GM19023 (cell line): ENCODE measurements around the gene LTA4H.

Experiments used
- ATAC-seq: cut with Tn5 transposase; IDR thresholded peaks from one replicate; pipeline ENCODE4 v1.9.1; 2021; ENCODE audit warnings: mild to moderate bottlenecking, moderate library complexity; ENCODE audit not compliant: unreplicated experiment

LTA4H gene

DNA sequence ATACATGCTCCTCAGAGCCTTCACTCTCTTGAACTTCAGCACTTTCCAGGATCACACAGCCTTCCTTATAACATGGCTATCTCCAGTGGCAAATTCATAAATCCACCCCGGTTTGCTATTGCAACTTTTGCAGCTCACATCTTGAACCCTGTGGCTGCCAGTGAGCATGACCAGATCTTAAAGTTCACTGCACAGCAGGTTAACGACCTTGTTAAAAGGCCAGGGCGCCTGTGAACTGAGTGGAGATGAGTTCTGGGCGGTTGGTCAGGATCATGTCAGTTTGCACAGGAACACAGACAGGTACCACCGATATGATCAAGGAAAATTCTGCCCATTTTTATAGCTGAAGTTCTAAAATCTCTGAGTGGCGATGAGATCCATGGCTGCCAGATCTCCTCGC is 24.7 kb upstream of the LTA4H start:
- no peak for ATAC-seq

DNA sequence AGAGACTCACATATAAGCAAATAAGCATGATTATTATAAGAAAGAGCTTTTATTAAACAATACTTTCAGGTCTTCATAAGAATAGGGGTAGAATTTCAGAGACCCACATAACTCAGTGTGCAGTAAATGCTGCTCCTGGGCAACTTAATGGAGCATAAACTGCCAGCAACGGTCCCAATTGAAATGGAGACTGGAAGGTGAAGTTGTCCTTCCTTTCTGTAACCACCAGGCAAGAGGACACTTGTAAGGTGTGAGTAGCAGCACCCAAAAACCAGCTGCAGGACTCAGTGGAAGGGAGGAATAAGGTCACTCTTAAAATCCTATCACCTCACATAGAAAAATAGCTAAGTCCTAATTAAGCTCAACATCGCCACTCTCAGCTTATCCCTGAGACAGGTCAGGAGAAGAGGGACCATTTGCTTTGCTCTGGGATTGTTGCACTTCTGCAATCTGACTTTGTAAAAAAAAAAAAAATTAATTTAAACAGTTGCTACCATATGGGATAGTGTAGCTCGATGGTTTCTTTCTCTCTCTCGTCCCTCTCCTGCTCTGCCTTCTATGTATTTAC is 22.7 kb upstream of the LTA4H start:
- no peak for ATAC-seq

DNA sequence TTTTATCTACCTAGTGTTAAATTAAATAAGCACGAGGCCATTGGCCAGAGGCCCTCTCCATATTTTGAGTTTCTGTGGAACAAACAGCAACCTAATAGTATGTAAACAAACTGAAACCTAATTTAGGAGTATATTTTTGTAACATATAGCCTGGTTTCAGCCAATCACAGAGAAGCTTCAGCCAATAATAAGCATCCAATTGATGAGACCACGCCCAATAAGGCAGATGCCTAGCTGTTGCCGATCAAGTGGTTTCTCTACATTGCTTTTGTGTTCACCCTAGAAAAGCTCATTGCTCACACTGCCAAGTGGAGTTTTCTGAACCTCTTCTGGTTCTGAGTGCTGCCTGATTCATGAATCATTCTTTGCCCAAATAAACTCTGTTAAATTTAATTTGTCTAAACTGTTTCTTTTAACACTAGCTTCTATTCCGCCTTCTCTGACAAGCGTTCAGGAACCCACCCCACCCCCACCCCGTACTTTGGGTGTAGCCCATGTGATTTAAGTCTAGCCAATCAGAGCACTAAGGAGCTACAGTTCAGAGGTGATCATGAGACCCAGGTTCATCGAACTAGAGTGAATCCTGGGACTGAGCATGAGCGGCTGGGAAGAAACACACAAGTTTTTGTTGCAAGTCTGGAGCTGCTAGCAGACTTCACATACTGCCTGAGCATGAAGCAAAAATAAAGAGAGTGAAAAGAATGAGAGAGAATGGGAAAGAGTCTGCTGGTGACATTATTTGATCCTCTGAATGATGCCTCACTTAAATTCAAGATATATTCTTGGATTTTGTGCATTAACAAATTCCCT is 21.5 kb upstream of the LTA4H start:
- no peak for ATAC-seq

DNA sequence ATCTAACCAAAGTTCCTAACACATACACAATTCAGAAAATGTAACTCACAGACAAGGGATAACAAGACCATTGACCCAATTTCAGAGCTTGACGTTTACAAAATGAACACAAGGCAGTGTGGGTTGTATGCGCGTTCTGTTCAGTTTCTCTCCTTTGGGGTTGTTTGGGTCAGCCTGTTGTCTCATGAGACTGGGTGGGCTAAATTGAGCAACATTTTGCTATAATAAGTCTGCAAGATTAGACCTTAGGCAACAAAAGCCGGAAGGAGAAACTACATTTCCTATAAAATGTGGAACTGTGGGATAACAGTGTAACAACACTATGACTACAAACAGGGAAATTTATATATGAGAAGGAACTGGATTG is 18.8 kb upstream of the LTA4H start:
- ATAC-seq: no peak

DNA sequence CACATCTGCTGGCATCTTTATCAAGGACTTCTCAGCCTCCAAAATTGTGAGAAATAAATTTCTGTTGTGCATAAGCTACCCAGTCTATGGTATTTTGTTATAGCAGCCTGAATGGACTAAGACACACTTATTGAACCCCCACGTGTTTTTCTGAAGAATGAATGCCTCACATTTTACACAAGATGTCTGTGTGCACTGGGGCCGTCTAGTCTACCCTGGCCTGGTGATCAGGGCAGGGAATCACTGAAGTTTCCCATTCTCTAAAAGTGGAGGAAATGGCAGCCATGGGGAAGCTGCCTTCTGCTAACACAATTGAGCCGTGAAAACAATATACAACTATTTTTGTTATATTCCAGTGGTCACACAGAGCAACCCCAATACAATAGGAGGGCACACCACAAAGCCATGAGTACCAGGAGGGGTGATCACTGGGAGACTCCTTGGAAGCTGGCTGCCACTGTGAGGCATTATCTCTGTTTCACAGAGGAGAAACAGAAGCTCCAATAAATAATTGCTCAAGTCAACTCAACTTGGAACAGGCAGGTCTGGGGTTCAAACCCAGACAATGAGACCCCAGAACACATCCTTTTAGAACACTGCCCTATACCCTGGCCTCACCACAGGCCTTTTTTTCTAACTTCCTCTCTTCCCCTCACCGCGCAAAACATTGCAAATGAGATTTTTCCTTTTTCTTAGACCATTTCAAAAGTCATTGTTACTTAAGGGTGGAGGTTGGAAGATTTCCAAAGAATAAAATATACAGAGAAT is 18.3 kb upstream of the LTA4H start:
- no peak for ATAC-seq

GRCh38 chr12:96051756-96052485 is 16.5 kb upstream of the LTA4H start:
- no peak for ATAC-seq

DNA sequence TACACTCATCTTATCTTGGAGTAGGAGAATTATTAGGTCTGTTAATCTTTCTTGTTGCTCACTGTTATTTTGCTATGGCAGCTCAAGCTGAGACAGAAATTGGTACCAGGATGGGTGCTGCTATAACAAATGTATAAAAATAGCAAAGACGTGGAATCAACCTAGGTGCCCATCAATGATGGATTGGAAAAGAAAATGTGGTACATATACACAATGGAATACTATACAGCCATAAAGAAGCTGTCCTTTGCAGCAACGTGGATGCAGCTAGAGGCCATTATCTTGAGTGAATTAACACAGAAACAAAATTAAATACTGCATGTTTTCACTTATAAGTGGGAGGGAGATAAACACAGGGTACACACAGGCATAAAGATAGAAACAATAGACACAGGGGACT is 14.8 kb upstream of the LTA4H start:
- ATAC-seq: no peak

- ATAC-seq: no peak
These were observed 13.7 kb upstream of the LTA4H start for GRCh38 chr12:96049101-96049500.

GRCh38 chr12:96048393-96048969 is 13.1 kb upstream of the LTA4H start:
- ATAC-seq: no peak

DNA sequence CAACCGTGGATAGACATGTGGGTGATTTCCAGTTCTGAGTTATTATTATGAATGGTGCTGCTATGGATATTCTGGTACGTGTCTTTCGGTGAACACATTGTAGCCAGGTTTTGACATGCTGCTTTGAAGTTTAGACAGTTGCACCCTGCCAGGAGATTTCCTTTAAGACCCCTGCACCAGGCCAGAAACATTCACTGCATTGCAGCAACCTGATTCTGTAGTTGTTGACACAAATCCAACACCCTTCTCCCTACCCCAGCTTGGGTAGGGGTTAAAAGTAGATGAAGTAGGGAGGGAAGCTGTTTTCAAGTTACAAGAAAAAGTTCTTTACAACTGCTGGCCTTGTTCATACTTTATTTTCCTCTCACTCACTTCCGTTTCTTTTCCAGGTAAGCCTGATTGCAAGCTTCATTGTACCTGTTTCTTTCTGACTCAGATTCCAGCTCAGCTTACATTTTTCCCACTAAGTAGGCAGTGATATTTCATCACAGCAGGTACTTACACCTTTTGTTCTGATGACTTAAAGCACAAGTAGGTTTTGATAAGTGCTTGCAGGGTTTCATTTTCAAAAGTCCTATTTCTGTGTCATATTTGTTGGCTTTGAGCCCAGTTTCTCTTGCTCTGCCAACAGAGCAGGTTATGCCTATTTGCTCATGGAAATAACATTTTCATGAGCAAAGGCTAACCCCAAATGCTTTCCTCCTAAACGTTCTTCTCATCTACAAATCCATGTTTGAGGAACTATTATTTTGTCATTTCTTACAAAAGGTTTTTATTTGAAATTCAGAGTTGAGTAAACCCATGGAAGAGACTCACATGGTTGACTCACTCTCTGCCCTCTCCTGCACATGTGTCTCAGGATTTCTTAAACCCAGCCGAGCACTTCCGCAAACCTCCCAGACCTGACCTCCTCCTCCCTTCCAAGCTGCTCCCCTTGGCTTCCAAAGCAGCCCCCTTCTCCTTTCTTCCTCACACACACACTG is 12.1 kb upstream of the LTA4H start:
- ATAC-seq: no peak

GRCh38 chr12:96046543-96047228 is 11.3 kb upstream of the LTA4H start:
- no peak for ATAC-seq

DNA sequence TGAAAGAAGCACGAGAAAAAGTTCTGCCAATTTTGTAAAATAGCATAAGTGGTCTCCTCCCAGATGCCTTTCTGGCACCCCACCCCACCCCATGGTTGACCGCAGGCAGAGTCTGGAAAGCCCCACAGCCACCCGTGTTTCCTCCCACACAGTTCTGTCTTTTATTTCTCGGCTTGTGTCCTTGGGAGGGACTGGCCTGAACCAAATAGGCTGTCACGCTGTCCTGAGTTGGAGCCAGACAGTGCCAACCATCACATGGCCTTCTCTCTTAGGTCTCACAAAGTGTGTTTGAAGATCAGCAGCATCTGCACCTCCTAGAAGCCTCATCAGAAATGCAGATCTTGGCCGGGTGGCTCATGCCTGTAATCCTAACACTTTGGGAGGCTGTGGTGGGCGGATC is 10.2 kb upstream of the LTA4H start:
- ATAC-seq: no peak

DNA sequence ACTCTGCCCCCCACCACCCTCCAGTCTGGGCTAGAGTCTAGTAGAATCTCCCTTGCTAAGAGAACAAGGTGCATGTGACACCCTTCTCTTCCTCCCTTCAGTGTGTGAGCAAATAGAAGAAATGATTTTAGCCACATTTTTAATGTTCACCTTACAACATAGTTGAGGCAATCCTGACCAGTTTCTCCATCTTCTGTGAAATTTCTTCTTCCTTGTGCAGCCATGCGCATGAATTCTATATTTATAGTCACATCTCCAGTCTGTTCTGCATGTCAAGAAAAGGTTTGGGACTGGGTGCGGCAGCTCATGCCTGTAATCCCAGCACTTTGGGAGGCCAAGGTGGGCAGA is 9.5 kb upstream of the LTA4H start:
- no peak for ATAC-seq

DNA sequence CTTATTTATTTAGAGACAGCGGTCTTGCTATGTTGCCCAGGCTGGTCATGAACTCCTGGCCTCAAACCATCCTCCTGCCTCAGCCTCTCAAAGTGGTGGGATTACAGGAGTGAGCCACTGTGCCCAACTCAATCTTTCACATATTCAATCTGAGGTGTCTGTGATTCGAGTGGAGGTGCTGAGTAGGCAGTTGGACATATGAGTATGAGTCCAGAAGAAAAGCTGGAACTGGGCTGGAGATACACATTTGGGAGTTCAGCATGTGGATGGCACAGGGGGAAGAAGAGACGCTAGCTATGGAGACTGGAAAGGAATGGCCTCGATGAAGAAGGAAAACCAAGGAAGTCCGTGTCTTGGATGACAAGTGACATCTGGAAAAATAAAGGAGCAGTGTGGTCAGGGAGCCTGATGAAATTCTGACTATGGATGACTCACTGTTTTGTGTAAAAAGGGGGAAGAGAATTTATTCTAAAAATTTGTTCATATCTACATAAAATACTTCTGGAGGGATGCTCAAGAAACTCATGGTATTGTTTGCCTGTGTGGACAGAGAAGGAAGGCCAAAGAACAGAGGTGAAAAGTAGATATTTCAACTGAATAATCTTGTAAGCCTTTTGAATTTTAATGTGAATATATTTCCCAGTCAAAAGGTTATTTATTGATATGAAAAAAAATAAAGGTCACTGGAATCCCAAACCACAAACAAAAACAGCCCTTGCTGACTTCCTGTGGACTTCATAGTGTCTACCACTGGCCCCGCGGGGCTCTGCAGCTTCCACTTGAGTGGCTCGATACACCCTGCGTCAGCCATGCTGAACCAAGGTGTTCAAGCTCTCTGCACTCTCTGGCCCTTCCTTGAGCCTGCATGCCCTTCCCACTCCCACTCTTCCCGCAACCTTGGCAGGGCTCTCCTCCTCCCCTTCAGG is 8.9 kb upstream of the LTA4H start:
- no peak for ATAC-seq

DNA sequence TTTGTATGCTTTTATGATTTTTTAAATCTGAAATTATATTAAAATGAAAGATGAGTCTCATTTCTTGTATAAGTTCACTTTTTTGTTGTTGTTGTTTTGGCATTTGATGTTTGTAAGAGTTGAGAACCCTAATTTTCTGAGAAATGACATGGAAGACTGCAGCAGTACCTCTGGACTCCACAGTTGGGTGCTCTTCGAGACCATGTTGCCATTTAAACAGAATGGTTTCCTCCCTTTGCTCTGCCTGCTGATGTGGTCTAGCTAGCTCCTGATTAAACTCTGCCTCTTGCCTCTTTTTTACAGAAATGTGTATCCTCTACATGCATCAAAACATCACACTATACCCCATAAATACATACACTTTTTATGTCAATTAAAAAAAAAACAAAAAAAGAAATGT is 5.8 kb upstream of the LTA4H start:
- ATAC-seq: no peak

DNA sequence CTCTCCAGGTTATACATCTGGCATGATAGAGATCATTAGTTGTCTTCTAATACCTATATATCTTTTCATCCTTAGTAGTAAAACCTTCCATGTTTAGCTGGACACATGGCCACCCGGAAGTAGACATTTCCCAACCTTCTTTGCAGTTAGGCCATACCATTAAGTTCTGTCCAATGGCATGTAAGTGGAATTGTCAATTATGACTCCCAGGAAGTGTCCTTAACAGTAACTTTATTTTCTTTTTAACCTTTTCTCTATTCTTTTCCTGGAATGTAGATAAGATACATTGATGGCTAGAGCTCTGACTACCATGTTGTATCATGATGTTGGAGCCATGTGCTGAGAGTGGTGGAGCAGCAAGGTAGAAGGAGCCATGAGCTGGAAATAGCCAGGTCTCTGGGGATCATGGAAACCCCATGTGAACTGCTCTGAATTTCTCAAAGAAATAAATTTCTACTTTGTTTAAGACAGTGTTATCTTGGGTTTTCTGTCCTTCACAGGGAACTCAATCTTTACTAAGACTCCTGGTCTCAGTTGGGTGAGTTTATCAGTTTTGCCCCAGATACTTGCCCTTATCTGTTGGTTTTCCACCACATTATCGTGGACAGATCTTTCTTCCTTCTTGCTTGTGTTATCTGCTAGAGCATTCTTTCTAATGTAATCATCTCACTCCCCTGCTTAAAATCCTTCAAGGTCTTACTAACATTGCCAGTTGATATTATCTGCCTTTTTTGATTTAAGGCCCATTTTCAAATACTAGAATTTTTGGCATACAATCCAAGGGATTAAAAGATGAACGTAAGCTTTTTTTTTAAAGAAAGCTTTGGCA is 5.1 kb upstream of the LTA4H start:
- ATAC-seq: no peak

GRCh38 chr12:96039516-96039915 is 4.1 kb upstream of the LTA4H start:
- no peak for ATAC-seq
